GM18858 (cell line): Measurements from ENCODE around the gene ANO1.
A peak's percentile ranks its signal among the peaks of the same experiment; 100 is the strongest.
"Not testable (repeated sequence)": the region's sequence is repeated elsewhere in the genome, so short reads cannot be mapped to it uniquely, and the experiment has no call there.

Experiments used
- ATAC-seq: cut with Tn5 transposase; IDR thresholded peaks from one replicate; pipeline ENCODE4 v1.9.1; 2021; ENCODE audit not compliant: unreplicated experiment

Gene ANO1

DNA sequence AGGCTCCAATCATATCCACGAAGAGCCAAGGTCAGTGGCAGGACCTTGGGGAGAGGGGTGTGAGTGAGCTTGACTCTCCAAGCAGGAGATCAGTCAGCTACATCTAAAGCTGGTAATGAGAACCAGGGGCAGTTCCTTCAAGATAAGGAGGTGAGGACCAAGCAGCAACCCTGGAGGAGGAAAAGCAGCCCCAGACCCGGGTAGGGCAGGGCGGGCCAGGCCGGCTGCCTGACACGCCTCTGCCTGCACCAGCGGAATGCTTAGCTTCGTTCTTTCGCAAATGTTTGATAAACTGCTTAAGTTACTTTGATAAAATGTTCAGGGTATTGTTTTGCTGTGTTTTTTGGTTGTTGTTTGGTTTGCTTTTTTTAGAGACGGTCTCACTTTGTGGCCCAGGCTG is 106.3 kb downstream of the ANO1 start:
- ATAC-seq: no peak

DNA sequence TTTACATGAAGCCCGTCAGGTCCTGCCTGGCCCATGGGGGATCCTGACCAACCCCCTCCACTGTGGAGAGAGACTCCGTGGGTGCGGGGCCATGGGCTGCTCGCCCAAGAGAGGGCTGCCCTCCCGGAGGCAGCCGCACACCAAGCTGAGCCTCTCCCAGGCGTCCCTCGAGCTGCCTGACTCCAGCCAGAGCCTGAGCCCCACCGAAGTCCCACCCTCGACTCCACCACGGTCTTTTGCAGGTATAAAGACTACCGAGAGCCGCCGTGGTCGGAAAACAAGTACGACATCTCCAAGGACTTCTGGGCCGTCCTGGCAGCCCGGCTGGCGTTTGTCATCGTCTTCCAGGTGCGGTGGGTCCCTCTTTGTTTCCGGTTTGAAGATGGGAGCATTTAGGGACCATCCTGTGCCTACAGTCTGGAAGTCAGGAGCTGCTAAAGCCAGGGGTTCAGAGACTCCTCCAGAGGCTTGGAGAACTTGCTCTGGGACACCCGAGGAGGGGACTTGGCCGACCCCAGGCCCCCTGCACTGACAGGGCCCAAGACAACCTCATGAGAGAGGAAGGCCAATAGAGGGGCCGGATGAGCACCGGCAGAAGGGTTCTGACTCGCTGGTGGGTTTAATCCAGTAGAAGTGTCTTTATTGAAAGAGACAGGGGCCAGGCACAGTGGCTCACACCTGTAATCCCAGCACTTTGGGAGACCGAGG is 107.4 kb downstream of the ANO1 start:
- no peak for ATAC-seq

DNA sequence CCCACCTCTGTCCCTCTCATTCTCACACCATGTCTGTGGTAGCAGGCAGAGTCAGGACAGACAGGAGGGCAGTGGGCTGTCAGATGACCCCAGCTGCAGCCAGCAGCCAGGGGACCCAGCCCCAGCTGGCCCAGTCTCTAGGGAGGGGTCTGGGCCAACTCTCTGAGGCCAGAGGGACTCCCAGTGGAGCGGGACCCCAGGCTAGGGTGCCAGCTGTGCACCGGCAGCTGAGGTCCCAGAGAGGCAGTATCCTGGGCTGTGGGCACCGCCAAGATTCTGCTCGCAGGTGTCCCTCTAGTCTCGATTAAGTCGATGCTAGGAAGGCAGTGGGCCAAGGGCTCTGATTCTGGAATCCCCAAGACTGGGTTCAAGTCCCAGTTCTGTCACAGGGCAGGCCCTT is 108.3 kb downstream of the ANO1 start:
- ATAC-seq: no peak

DNA sequence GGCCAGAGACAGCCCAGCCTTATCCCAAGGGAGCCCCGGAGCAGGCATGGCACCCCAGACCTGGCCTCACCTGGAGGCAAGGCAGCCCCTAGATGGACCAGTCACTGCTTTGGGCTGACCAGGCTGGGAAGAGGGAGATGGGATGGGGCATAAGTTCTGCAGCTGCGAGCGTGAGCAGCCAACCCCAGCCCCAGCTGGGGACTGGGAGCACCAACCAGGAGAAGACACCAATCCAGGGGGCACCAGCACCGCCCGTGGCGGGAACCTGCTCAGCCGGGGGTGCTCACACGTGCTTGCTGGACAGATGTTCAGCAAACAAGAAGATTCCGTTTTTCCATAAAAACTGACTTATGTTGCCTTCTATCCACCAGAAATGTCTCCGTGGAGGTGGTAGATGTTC is 108.8 kb downstream of the ANO1 start:
- no peak for ATAC-seq

DNA sequence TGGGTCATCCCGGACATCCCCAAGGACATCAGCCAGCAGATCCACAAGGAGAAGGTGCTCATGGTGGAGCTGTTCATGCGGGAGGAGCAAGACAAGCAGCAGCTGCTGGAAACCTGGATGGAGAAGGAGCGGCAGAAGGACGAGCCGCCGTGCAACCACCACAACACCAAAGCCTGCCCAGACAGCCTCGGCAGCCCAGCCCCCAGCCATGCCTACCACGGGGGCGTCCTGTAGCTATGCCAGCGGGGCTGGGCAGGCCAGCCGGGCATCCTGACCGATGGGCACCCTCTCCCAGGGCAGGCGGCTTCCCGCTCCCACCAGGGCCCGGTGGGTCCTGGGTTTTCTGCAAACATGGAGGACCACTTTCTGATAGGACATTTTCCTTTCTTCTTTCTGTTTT is 109.7 kb downstream of the ANO1 start:
- ATAC-seq: no peak

DNA sequence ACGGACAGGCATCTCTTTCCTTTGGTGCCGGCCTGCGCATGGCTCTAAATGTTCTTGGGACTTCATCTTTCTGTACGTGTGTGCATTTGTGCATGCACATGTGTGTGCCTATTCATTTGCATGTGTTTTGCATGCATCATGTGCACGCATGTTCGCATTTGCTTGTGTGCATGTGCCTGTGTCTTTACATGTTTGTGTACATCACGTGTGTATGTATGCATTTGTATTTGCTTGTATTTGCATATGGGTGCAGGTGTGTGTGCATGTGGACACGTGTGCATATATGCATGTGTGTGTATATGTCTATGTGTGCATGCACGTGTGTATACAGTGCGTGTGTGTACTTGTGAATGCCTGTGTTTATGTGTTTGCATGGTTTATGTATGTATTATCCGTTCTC is 111.5 kb downstream of the ANO1 start:
- no peak for ATAC-seq

DNA sequence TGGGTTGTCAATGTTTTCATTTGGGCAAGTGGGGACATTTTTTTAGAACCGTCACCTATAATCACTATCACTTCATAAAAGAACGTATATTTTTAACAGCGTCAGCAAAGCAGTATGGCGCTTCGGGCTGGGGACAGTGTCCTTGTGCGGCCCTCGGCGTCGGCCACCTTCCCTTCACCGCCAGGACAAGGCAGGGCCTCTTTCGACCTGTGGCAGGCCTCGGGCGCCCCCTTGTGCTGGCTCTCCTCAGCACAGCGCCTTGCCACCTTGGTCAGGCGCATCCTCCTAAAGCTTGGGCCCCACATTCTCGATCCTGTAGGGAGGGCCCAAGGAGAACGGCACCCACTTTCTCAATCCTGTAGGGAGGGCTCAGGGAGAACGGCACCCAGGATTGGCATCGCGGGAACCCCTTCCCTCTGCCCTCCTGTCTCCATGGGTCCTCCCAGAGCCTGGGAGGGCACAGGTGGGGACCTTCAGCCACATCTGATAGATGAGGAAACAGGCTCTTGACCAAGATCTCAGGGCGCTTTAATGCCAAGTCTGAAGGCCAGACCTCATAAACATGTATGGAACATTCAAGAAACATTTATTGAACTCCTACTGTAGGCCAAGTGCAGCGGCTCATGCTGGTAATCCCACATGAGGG is 113.5 kb downstream of the ANO1 start:
- no peak for ATAC-seq

DNA sequence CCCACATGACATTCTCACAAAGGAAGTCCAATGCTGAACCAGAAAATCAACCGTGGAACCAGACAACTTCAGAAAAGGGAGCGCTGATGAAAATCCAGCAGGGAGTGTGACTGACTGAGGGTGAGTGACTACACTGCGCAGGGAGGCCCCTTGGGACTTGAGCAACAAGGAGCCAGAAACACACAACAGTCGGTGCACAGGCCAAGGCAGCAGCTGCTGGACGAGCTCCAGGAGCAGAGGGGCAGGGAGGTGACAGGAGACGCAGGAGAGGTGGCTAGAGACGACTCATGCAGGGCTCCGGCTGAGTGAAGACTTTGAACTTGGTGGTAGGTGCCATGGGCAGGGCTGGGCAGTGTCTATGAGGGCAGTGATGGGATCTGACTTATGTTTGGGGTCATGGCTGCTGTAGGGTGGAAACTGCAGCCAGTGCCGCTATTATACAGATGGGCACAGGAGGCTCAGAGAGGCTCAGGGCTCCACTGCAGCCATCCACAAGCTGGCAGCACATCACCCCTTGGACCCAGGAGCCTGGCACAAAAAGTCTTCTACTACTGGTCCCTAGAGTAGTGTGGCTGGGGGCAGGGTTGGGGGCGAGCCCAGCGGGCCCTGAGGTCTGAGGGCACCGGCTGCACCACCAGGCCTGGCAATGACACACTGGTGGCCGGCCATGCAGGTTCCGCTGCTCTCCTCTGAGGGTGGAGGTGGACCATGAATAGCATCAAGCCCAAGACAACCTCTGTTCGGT is 114.7 kb downstream of the ANO1 start:
- ATAC-seq: no peak

DNA sequence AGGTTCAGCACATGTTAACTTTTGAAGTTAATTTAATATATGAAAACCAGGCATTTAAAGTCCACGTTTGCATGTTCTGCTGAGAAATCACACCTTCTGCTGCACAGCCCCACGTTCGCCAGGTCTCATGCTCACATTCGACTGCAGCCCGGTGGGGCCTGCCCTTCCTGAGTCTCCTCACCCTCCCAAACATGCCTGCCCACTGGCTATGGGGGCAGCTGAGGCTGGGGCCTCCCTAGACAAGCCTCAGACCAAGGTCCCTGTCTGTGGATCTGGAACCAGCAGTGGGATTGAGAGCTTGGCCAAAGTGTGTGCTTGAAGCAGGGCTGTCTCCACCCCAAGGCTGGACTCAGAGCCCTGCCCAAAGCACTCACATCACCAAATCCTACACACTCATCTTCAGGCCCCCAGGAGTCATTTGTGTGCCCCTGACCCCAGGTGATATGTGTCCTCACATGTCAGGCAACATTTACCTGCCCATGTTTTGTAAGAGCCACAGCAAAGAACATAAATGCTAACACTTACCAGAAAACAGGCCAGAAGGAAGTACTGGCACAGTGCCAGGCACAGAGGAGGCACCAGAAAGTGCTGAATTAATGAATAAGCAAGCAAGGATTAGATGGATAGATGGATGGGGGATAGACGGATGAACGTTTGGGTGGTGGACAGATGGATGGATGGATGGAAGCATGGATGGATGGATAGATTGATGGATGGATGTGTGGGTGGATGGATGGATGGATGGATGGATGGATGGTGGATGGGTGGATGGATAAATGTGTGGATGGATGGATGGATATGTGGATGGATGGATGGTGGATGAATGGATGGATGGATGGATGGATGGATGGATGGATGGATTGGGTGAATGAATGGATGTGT is 115.5 kb downstream of the ANO1 start:
- ATAC-seq: no peak

DNA sequence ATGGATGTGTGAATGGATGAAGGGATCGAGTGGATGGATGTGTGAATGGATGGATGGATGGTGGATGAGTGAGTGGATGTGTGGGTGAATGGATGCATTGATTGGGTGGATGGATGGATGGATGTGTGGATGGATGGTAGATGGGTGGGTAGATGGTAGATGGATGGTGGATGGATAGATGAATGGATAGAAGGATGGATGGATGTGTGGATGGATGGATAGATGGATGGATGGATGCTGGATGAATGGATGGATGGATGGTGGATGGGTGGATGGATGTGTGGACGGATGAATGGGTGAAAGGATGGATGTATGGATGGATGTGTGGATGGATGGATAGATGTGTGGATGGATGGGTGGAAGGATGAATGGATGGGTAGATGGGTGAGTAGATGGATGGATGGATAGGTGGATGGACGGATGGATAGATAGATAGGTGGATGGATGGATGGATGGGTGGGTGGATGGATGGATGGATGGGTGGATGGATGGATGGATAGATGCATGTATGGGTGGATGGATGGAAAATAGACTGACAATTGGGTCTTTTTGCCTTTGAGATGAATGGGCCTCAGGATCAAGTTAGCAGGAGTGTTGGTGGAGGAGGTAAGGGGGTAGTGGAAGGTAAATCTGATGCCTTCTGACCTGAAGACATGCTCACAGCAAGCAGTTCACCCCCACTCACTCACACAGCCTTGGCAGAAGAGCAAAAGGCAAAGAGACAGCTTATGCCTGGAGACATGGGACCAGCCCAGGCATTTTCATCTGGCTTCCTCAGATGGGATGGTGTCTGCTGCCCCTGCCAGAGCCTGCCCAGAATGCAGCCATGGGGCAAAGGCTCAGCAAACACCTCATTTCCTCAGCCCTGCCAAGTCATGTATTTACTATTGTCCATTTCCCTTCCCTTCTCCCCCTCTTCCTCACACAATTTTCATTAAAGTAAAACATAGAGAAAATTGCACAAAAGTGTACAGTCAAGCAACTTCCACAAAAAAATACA is 117.0 kb downstream of the ANO1 start:
- no peak for ATAC-seq

DNA sequence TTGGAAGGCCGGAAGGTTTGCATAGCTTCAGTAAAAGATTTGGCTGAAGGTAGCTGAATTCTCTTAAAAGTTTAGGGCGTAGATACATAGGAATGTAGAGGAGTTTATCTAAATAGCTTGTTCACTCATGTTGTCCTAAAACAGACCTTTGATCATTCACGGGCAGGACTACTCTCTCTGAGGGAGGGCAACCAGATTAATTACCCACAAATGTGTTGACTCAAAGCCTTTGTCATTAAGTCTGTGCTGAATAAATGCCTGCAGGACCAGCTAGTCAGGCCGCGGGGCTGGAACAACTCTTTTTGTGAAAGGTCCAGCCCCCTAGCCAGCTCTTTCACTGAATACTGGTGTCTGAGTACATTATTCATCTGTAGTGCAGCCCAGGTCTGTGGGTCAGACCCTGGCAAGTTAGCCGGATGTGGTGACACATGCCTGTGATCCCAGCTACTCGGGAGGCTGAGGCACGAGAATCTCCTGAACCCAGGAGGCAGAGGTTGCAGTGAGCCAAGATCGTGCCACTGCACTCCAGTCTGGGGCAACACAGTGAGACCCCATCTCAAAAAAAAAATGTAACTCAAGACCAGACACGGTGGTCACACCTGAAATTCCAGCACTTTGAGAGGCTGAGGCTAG is 122.2 kb downstream of the ANO1 start:
- ATAC-seq: no peak

DNA sequence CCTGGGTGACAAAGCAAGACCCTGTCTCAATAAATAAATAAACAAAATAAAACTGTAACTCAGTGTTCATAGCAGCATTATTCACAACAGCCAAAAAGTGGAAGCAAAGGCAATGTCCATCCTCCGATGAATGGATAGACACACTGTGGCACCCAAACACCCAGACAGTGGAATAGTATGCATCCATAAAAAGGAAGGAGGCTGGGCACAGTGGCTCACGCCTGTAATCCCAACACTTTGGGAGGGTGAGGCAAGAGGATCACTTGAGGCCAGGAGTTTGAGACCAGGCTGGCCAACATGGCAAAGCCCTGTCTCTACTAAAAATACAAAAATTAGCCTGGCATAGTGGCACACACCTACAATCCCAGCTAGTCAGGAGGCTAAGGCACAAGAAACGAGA is 122.9 kb downstream of the ANO1 start:
- ATAC-seq: not testable (repeated sequence)

DNA sequence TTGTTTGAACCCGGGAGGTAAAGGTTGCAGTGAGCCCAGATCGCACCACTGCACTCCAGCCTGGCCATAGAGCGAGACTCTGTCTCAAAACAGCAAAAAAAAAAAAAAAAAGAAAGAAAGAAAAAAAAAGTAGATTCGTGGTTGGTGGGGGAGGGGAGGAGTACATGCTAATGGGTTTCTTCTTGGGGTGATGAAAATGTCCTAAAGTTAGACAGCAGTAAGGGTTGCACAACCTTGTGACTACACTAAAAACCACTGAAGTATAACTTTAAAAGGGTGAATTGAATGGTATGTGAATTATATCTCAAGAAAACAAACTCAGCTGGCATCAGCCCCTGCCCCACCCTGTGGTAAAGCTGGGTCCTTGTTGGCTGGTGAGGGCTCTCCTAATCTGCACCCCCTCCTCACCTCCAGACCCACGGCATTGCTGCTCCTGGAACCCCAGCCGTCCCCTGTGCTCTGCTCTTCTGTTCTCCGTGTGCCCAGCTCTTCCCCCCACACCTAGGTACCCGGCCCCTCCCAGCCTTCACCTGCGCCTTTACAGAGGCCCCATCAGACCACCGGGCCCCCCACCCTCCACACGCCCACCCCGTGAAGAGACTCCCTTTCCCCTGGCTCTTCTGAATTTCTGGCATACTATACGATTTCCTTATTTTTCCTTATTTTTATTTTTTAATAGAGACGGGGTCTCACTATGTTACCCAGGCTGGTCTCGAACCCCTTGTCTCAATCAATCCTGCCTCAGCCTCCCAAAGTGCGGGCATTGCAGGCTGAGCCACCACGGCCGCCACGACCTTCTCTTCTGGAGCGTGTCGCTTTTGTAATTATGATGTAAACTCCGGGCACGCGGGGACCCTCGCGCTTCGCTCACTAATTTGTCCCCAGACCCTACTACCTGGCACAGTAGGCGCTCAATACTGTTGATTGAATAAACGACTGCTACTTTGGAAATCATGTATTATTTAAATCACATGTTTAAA is 124.1 kb downstream of the ANO1 start:
- no peak for ATAC-seq

DNA sequence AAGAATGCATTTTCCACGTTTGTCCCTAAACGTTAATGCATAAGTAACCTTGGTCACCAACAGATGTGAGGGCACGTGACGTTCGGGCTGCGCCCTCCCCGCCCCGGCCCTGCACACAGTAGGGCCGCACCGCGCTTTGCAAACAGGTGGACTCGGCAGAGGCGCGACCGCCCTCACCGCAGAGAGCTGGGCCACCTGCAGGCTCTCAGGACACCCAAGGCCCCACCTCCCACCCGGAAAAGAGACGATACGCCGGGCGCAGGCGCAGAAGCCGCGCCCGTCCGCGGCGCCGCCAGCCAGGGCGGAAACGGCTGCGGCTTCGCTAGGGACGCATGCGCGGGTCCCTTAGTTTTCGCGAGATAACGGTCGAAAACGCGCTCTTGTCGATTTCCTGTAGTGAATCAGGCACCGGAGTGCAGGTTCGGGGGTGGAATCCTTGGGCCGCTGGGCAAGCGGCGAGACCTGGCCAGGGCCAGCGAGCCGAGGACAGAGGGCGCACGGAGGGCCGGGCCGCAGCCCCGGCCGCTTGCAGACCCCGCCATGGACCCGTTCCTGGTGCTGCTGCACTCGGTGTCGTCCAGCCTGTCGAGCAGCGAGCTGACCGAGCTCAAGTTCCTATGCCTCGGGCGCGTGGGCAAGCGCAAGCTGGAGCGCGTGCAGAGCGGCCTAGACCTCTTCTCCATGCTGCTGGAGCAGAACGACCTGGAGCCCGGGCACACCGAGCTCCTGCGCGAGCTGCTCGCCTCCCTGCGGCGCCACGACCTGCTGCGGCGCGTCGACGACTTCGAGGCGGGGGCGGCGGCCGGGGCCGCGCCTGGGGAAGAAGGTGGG is 125.0 kb downstream of the ANO1 start, which contains the start of gene FADD:
Gene FADD, plus strand, starts transcription at position 377 of the 831 bp plus-strand sequence. Its CDS starts 164 bp downstream, at position 541.
- ATAC-seq: peak; percentile 66

DNA sequence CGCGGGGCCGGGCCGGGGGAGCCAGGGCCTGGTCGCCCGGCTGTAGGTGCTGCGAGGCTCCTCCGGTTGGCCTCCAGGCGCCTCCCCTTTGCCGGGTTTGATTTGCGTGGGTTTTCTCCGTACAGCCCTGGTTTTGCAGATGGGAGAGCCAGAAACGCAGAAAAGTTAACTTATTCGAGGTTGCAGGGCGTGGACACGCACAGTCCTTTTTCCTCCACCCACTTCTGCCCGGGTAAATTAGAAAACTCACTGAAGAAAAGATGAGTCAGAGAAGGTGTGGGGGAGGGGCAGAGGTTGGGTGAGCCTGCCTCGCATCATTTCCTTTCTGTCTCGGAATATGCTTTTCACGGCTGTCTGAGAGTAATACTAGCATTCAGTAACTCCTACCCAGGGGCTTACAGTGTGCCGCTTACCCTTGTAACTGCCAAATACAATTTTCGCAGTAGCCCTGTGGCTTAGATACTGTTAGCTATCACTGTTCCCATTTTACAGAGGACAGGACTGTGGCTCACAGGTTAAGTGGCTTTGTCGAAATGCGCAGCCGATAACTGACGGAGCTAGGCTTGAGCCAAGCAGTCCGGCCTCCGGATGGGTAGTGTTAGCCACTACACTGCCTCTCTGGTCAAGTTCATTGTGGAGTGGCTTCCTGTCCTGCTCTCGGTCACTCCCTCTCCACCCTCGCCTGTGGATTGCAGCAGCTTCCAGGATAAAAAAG is 125.8 kb downstream of the ANO1 start:
- peak; percentile 15 for ATAC-seq

DNA sequence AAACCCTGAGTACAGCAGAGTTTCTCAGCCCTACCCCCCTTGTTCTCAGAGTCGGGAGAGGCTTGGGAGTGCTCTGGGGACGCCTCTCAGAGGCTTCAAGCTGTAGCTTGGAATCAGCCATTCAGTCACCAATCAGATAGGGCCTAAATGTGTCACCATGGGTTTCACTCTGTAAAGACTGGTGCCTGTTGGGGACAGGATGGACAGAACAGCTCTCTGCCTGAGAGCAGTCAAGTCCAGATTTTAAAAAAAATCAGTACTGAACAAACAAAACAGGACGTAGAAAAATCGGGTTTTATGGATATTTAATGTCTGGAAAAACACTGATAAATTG is 126.3 kb downstream of the ANO1 start:
- ATAC-seq: no peak
